SK-MEL-5 (cell line): Measurements from ENCODE around the gene ZMYND12. TPM values are rescaled to one million over a fixed set of nuclear protein-coding genes. Genes with fewer than 3 reads are reported as not detected.
A peak's percentile ranks its signal among the peaks of the same experiment; 100 is the strongest.
"Not testable (repeated sequence)": the region's sequence is repeated elsewhere in the genome, so short reads cannot be mapped to it uniquely, and the experiment has no call there.

Experiments used
- DNase-seq: peaks from one replicate; pipeline ENCODE4 v3.0.0-alpha.2; 2016; ENCODE audit warnings: low read depth, low spot score
- in situ Hi-C: cut with HindIII; loops from 2 replicates; pipeline ENCODE4 v1.10.0; 2016; ENCODE audit warnings: low sequenced_read_pairs, high pct_unique_total_duplicates, low pct_unique_long_range_greater_than_20kb
- polyA plus RNA-seq, 2 experiments: library from polyadenylated mRNA; depleted of rRNA; stranded (reverse); fragments of >200 nt; gene quantifications; 2 replicates each; pipeline ENCODE4 v1.2.3, GENCODE V29; 2015
- total RNA-seq: library from RNA; depleted of rRNA; stranded (reverse); fragments of >200 nt; shearing (Covaris generic); gene quantifications from 2 replicates; pipeline ENCODE4 v1.2.3, GENCODE V29; 2014; rRNA removed

Gene ZMYND12
- 0.29 and 1.3 TPM in 2 replicates for total RNA-seq
- 0.18 and 0.46 TPM in 2 replicates for polyA plus RNA-seq (2015; cell fraction: cytosol; rRNA removed)
- 0.49 and 0.99 TPM in 2 replicates for polyA plus RNA-seq (2015; cell fraction: nucleus; rRNA removed)

DNA sequence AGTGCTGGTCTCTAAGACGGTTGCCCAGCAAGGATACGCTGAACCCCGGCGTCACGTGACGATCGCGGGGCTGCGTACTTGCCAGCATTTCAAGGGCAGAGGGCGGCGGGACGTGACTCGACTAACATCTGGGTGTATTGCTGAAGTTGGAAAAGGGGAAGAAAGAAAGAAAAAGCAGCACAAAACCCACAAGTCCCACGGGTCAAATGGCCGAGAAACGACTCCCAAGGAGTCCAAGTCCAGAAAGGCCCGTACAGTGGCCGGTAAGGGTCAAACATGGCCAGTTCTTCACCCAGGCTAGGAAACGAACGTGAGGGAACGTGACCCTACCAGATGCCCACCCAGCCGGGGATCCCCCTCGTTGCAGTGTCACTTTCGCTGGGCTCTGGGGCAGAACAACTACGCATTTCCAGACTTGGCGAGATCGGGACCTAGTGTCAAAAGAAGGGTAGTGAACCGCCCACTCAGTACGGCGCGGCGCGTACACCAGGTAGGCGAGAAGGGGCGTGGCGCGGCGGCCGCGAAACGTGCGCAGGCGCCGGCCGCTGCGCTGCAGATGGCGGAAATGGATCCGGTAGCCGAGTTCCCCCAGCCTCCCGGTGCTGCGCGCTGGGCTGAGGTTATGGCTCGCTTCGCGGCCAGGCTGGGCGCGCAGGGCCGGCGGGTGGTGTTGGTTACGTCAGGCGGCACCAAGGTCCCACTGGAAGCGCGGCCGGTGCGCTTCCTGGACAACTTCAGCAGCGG is at the start of gene ZMYND12, which contains the start of gene PPCS:
ZMYND12 (minus strand) TSS at position 13 of the 744 bp plus-strand sequence. CDS start 25 bp downstream, outside the sequence.
PPCS (plus strand) TSS at position 534 of the 744 bp plus-strand sequence; CDS start at position 557, 23 bp downstream.
- in situ Hi-C loops = no loop called here
- peak; percentile 83 for DNase-seq

DNA sequence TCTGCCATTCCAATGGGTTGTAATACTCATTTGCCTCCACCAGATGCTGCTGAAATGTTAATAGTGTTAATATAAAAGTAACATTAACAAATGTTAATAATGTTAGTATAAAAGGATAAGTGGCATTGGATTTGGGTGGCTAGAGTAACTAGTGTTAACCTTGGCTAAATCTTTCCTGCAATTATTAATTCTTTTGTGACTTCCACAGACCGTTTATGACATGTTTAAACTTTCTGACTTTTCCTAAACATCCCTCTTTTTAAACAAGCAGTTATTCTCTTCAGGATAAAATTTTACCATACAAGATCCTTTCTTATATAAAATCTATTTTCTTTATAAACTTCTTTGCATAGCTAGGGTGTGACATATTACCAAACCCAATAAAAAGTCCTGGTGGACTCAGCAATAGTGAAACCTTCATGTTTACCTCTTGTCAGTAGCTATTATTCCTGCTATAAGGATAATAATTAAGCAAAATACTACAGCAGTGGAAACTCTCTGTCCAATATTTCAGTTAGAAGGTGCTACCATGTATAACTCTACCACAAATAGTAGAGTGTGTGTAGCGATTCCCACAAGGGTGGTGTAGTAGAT is 48.8 kb upstream of the ZMYND12 start:
- in situ Hi-C loops = no loop called here
- DNase-seq = no peak

- in situ Hi-C loops = not testable (repeated sequence)
Observed at GRCh38 chr1:42502031-42502430, 46.2 kb upstream of the ZMYND12 start.

DNA sequence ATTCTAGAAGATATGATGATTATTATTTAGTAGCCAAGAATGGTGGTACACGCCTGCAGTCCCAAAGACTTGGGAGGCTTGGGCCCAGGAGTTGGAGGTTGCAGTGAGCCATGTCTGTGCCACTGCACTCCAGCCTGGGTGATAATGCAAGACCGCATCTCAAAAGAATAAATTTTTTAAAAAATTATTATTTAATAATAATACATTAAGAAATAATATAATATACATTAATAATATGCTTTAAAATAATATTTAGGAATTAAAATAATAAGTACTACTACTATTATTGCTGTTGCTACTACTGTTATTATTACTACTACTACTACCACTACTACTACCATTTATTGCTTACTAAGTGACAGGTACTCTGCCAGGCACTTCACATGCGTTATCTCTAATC is 34.4 kb upstream of the ZMYND12 start:
- DNase-seq = no peak
- in situ Hi-C loops = no loop called here

More at GRCh38 chr1:42502031-42502430, 46.2 kb upstream of the ZMYND12 start:
- not testable (repeated sequence) for DNase-seq

GRCh38 chr1:42484382-42484781 is 28.6 kb upstream of the ZMYND12 start:
- in situ Hi-C loops = no loop called here
- DNase-seq = no peak

DNA sequence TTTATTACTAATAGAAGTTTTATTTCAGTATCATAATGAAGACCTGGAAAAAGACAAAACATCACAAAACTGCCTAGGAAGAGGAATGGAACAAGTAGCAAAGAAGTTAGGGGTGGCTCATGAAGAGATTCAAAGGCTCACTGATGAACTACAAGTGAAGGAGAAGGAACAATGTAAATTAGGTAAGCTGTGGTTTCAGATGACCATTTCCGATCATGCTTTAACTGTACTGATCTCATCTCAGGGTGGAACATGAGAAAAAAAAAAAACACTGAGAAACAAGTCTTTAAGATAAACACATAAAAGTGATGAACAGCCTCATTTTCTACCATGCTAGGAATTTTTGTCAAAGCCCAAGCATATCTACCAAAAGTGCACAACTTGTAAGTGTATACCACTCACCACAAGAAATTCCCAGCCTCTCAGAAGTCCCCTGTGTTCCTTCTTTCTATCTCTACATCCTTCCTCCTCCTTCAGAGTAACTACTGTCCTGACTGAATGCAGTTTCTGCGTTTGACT is 26.9 kb upstream of the ZMYND12 start:
- DNase-seq = no peak

DNA sequence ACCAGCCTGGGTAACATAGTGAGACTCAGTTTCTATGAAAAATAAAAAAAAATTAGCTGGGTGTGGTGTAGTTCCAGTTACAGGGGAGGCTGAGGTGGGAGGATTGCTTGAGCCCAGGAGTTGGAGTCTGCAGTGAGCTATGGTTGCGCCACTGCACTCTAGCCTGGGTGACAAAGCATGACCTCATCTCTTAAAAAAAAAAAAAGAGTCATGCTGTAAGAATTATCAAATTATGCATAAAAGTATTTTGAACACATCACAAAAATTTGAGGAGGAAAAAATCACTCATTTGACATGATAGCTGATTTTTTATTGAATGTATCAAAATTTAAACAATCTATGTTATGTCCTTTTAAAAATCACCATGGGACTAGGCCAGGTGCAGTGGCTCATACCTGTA is 25.1 kb upstream of the ZMYND12 start:
- in situ Hi-C loops = no loop called here
- no peak for DNase-seq

More for the DNA sequence above, 26.9 kb upstream of the ZMYND12 start:
- in situ Hi-C loops = no loop called here

- peak; percentile 32 for DNase-seq
- in situ Hi-C loops = no loop called here
Observed at GRCh38 chr1:42479621-42480020, 23.8 kb upstream of the ZMYND12 start.

DNA sequence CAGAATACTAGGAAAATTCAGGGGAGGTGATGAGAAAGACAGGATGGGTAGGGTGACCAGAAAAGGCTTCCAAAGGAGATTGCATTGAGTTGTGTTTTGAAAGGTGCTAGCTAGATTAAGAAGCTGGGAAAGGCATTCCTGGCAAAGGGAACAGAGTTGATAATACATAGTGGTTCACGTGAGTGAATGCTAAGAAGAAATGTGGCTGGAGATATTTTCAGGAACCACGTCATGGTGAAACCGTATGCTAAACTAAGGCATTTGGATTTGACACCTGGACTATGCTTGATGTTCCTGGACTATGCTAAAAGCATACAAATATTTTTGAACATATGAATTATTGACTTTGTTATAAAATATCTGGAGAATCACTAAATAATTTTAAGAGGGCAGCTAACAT is 22.0 kb upstream of the ZMYND12 start:
- in situ Hi-C loops = no loop called here
- DNase-seq = no peak

- DNase-seq, in situ Hi-C loops: not testable (repeated sequence)
Observed at GRCh38 chr1:42477354-42477753, 21.5 kb upstream of the ZMYND12 start.

DNA sequence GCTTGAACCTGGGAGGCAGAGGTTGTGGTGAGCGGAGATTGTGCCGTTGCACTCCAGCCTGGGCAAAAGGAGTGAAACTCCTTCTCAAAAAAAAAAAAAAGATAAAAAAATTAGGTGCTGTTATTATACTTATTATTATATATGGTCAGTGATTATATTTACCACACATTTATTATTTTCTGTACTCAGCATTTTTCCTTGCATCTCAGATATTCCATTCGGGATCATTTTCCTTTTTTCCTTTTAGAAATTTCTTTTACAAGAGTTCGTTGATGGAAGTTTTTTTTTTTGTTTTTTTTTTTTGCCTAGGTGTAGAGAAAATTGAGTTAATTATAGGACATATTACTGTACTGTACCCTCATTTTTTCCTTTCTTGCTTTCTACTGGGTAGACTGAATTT is 20.8 kb upstream of the ZMYND12 start:
- DNase-seq = no peak
- in situ Hi-C loops = no loop called here

GRCh38 chr1:42469727-42470126 is 13.9 kb upstream of the ZMYND12 start:
- no peak for DNase-seq
- in situ Hi-C loops = no loop called here

- no peak for DNase-seq
- in situ Hi-C loops = no loop called here
Observed at GRCh38 chr1:42466030-42466429, 10.2 kb upstream of the ZMYND12 start.

- DNase-seq = no peak
- in situ Hi-C loops = no loop called here
Observed at GRCh38 chr1:42463921-42464320, 8.1 kb upstream of the ZMYND12 start.

DNA sequence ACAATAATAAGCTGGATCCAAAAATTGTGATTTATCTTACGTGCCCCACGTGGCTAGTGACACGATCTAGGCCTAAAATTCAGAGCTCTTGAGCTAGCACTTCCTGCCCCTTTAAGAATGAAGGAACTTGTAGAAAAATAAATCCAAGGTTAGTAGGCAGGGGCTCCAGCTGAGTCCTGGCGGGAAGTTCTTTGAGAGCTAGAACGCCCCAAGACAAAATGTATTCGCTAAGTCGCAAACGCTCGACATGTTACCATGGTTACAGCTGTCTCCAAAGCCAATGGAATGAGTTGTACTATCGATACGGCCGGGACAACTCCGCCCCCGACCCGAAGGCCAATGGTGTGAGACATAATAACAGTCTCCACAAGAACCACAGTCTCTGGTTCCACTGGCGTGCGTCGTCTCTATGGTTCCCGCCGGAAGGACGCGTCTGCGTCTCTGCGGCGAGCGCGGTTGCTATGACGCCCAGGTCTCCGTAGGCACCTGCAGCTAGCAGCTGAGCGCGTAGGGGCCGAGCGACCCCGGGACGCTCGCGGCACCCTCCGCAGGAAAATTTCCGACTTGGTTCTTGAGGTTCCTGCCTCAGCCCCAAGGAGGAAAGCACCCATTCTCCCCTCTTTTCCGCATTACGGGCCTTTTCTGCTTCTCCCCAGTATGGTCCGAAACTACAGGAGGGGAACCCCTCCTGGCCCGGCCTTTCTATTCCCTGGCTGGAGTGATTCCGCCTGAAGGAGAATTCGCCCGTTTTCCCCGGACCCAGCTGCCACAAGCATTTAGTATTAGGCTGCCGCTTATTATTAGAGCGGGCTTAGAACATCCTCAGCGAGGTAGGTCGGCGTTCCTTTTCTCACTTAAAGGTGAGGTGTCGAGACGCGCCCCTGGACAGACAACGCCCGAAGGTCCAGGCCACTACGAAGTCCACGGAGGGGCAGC is 7.3 kb upstream of the ZMYND12 start, which contains the start of gene CCDC30:
CCDC30 (plus strand) TSS at position 459 of the 936 bp plus-strand sequence. CDS start 17,266 bp downstream, outside the sequence.
- in situ Hi-C loops = no loop called here
- DNase-seq = peak; percentile 96

DNA sequence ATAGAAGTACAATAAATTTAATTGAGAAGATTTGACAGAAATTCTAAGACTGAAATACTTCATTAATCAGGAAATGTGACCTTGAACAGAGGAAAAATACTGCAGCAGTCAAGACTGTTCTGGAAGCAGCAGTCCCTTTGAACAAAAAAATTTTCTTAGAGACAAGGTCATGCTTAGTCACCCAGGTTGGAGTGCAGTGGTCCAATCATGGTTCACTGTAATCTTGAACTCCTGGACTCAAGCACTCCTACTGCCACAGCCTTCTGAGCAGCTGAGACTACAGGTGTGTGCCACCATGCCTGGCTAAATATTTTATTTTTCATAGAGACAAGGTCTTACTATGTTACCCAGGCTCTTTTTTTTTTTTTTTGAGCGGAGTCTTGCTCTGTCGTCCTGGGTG is 5.4 kb upstream of the ZMYND12 start:
- in situ Hi-C loops = no loop called here
- DNase-seq = no peak

GRCh38 chr1:42456754-42457089 is 900 bp upstream of the ZMYND12 start:
- in situ Hi-C loops = no loop called here
- DNase-seq = peak; percentile 46

GRCh38 chr1:42454403-42454802 is 1.4 kb downstream of the ZMYND12 start:
- in situ Hi-C loops = no loop called here
- no peak for DNase-seq
